Keratinocyte (primary cell): ENCODE data around the gene CDC42EP4.

Experiments
- CTCF ChIP-seq, 3 experiments: IDR thresholded peaks in 1 of 3; conservative IDR thresholded peaks in 1 of 3; optimal IDR thresholded peaks in 1 of 3; 2 replicates in 2 of 3; 3 replicates in 1 of 3; pipeline versions ENCODE3 to v1.5.1; 2011; ENCODE audit warnings: low read length in 3 of 3, mild to moderate bottlenecking in 3 of 3, moderate library complexity in 2 of 3, control low read depth in 1 of 3, inconsistent platforms in 1 of 3; ENCODE audit not compliant: insufficient read depth in 2 of 3; ENCODE audit errors: extremely low read depth in 1 of 3
- EZH2 ChIP-seq: IDR thresholded peaks from one replicate; pipeline ENCODE4 v1.6.1; 2012; ENCODE audit warnings: inconsistent platforms, mild to moderate bottlenecking, low read length, moderate library complexity

- TF ChIP-seq CTCF (optimal IDR thresholded peaks at IDR 0.05 in 1 of 3, IDR thresholded peaks at IDR 0.05 in 1 of 3, conservative IDR thresholded peaks at IDR 0.05 in 1 of 3; ENCODE audit: extremely low read depth in 1 of 3, insufficient read depth in 2 of 3, low read length in 3 of 3) = no peak
- no peak for TF ChIP-seq EZH2
These were observed 37.8 kb upstream of the CDC42EP4 start for GRCh38 chr17:73349647-73350046.
